ENCODE results near the gene KRTAP10-3.

Gene KRTAP10-3

GRCh38 chr21:44544566-44544965 is 14.0 kb downstream of the KRTAP10-3 start:
- DNase-seq = no peak

- no peak for DNase-seq
These were observed 15.9 kb downstream of the KRTAP10-3 start for GRCh38 chr21:44542716-44543115.

- no peak for DNase-seq
These were observed 17.8 kb downstream of the KRTAP10-3 start for GRCh38 chr21:44540741-44541288.

GRCh38 chr21:44539991-44540666 is 18.5 kb downstream of the KRTAP10-3 start, which contains the start of gene KRTAP10-1:
Gene KRTAP10-1 (minus strand): TSS chr21:44540195. CDS start chr21:44540150, 45 bp downstream.
- no peak for DNase-seq

- no peak for DNase-seq
These were observed 19.5 kb downstream of the KRTAP10-3 start for GRCh38 chr21:44539046-44539445.

- no peak for DNase-seq
These were observed 20.4 kb downstream of the KRTAP10-3 start for GRCh38 chr21:44537930-44538911.

- no peak for DNase-seq
These were observed 22.6 kb downstream of the KRTAP10-3 start for GRCh38 chr21:44535963-44536362.

GRCh38 chr21:44534688-44535087 is 23.9 kb downstream of the KRTAP10-3 start:
- DNase-seq = no peak

- no peak for DNase-seq
These were observed 24.5 kb downstream of the KRTAP10-3 start for GRCh38 chr21:44533891-44534627.

GRCh38 chr21:44533121-44533890 is 25.3 kb downstream of the KRTAP10-3 start:
- no peak for DNase-seq

GRCh38 chr21:44532712-44533111 is 25.9 kb downstream of the KRTAP10-3 start:
- DNase-seq = no peak

GRCh38 chr21:44531606-44532564 is 26.7 kb downstream of the KRTAP10-3 start:
- DNase-seq = no peak

- DNase-seq = no peak
These were observed 27.5 kb downstream of the KRTAP10-3 start for GRCh38 chr21:44530903-44531605.

GRCh38 chr21:44530221-44530902 is 28.2 kb downstream of the KRTAP10-3 start:
- DNase-seq = no peak

GRCh38 chr21:44529503-44530125 is 29.0 kb downstream of the KRTAP10-3 start:
- DNase-seq = no peak

GRCh38 chr21:44529011-44529421 is 29.6 kb downstream of the KRTAP10-3 start:
- DNase-seq = no peak

- DNase-seq = no peak
These were observed 30.0 kb downstream of the KRTAP10-3 start for GRCh38 chr21:44528634-44528995.

- DNase-seq = no peak
These were observed 30.5 kb downstream of the KRTAP10-3 start for GRCh38 chr21:44527983-44528633.

Measured in NCI-H2107 (cell line).